GM23338 (cell line): ENCODE results near the gene NPHP4. TPM values are rescaled to one million over a fixed set of nuclear protein-coding genes. Genes with fewer than 3 reads are reported as not detected.

Source experiments
- ATAC-seq: fragments of 200-7000 bp; cut with Tn5 transposase; 3 replicates; pipeline ENCODE4 v1.9.1; 2020
- DNase-seq: peaks from one replicate; pipeline ENCODE4 v3.0.0-alpha.2; 2015; ENCODE audit warnings: low spot score
- H2AFZ ChIP-seq: fragments of 200-600 bp; sonication (generic); 2 replicates; pipeline ENCODE4 v1.8.0; 2016; ENCODE audit warnings: antibody characterized with exemption, mild to moderate bottlenecking, moderate library complexity
- H3F3A ChIP-seq: fragments of 200-600 bp; sonication (generic); replicated peaks from 2 replicates; pipeline ENCODE4 v1.8.0; 2017; ENCODE audit warnings: antibody characterized with exemption, mixed run types, low read depth
- H3K27ac ChIP-seq: fragments of 200-600 bp; sonication (generic); 2 replicates; pipeline ENCODE4 v1.6.1; 2016; ENCODE audit warnings: low read depth
- H3K27me3 ChIP-seq: fragments of 200-600 bp; sonication (generic); 2 replicates; pipeline ENCODE4 v1.8.0; 2016; ENCODE audit warnings: mild to moderate bottlenecking, mixed run types, moderate library complexity; ENCODE audit not compliant: insufficient read depth
- H3K36me3 ChIP-seq: fragments of 200-600 bp; sonication (generic); 2 replicates; pipeline ENCODE4 v1.8.0; 2016; ENCODE audit warnings: mild to moderate bottlenecking; ENCODE audit not compliant: insufficient read depth
- H3K4me1 ChIP-seq: fragments of 200-600 bp; sonication (generic); 2 replicates; pipeline ENCODE4 v1.8.0; 2016; ENCODE audit warnings: mild to moderate bottlenecking, moderate library complexity; ENCODE audit not compliant: insufficient read depth
- H3K4me2 ChIP-seq: fragments of 200-600 bp; sonication (generic); 2 replicates; pipeline ENCODE4 v1.7.1; 2017; ENCODE audit warnings: mixed run types
- H3K4me3 ChIP-seq: fragments of 200-600 bp; sonication (generic); 2 replicates; pipeline ENCODE4 v1.6.1; 2016; ENCODE audit warnings: mixed run types
- H3K79me2 ChIP-seq: fragments of 200-600 bp; sonication (generic); replicated peaks from 2 replicates; pipeline ENCODE4 v1.8.0; 2017; ENCODE audit warnings: mild to moderate bottlenecking; ENCODE audit not compliant: insufficient read depth
- H3K9me2 ChIP-seq: fragments of 200-600 bp; sonication (generic); 2 replicates; pipeline ENCODE4 v1.8.0; 2017; ENCODE audit not compliant: insufficient read depth
- H4K20me1 ChIP-seq: fragments of 200-600 bp; sonication (generic); replicated peaks from 2 replicates; pipeline ENCODE4 v1.8.0; 2017; ENCODE audit warnings: mild to moderate bottlenecking; ENCODE audit not compliant: insufficient read depth
- H3K27ac Mint-ChIP-seq: 2 replicates; pipeline ENCODE4 v1.8.0; 2020; ENCODE audit warnings: inconsistent platforms, mild to moderate bottlenecking, moderate library complexity, mixed read lengths
- H3K27me3 Mint-ChIP-seq: 3 replicates; pipeline ENCODE4 v1.8.0; 2022; ENCODE audit warnings: low read depth, mild to moderate bottlenecking, moderate library complexity, mixed read lengths, inconsistent platforms; ENCODE audit not compliant: insufficient read depth, poor library complexity
- H3K36me3 Mint-ChIP-seq: 3 replicates; pipeline ENCODE4 v1.8.0; 2021; ENCODE audit warnings: low read depth, mild to moderate bottlenecking, inconsistent platforms, moderate library complexity, mixed read lengths
- H3K4me1 Mint-ChIP-seq: 3 replicates; pipeline ENCODE4 v1.8.0; 2020; ENCODE audit warnings: mild to moderate bottlenecking, inconsistent platforms, mixed read lengths
- H3K4me3 Mint-ChIP-seq: 3 replicates; pipeline ENCODE4 v1.8.0; 2021; ENCODE audit warnings: moderate library complexity, mild to moderate bottlenecking, inconsistent platforms, mixed read lengths
- H3K9me3 Mint-ChIP-seq: 3 replicates; pipeline ENCODE4 v1.8.0; 2020; ENCODE audit warnings: moderate library complexity, mild to moderate bottlenecking, inconsistent platforms, mixed read lengths
- CREB1 ChIP-seq: fragments of 250-450 bp; sonication (Bioruptor Pico); IDR thresholded peaks from 2 replicates; pipeline ENCODE4 v1.5.0; 2020; ENCODE audit warnings: low read depth, mild to moderate bottlenecking, moderate library complexity
- ETS1 ChIP-seq: IDR thresholded peaks from 2 replicates; pipeline ENCODE4 v1.6.1; 2016; ENCODE audit warnings: antibody characterized with exemption
- EZH2 ChIP-seq: fragments of 200-600 bp; sonication (generic); IDR thresholded peaks from one replicate; pipeline ENCODE4 v1.8.0; 2017; ENCODE audit warnings: antibody characterized with exemption, mild to moderate bottlenecking, low read depth; ENCODE audit not compliant: unreplicated experiment
- EZH2phosphoT487 ChIP-seq: fragments of 200-600 bp; sonication (generic); IDR thresholded peaks from one replicate; pipeline ENCODE4 v1.8.1; 2018; ENCODE audit warnings: antibody characterized with exemption; ENCODE audit not compliant: unreplicated experiment
- JUNB ChIP-seq: IDR thresholded peaks from one replicate; pipeline ENCODE4 v1.6.1; 2016; ENCODE audit warnings: antibody characterized with exemption; ENCODE audit not compliant: unreplicated experiment
- NANOG ChIP-seq: IDR thresholded peaks from 2 replicates; pipeline ENCODE4 v1.6.1; 2016; ENCODE audit warnings: antibody characterized with exemption, borderline replicate concordance
- POLR2AphosphoS5 ChIP-seq: IDR thresholded peaks from 2 replicates; pipeline ENCODE4 v1.6.1; 2016; ENCODE audit warnings: antibody characterized with exemption, low read depth
- REST ChIP-seq: IDR thresholded peaks from one replicate; pipeline ENCODE4 v1.6.1; 2018; ENCODE audit warnings: antibody characterized with exemption; ENCODE audit not compliant: unreplicated experiment
- STAT1 ChIP-seq: IDR thresholded peaks from one replicate; pipeline ENCODE4 v1.6.1; 2016; ENCODE audit warnings: antibody characterized with exemption; ENCODE audit not compliant: unreplicated experiment
- ZNF114 ChIP-seq: fragments of 250-450 bp; sonication (Bioruptor Pico); IDR thresholded peaks from 2 replicates; pipeline ENCODE4 v1.5.0; 2020; ENCODE audit warnings: mild to moderate bottlenecking, moderate library complexity
- ZNF331 ChIP-seq: fragments of 250-450 bp; sonication (Bioruptor Pico); IDR thresholded peaks from 2 replicates; pipeline ENCODE4 v1.5.0; 2020; ENCODE audit warnings: low read depth, mild to moderate bottlenecking, moderate library complexity
- ZNF462 ChIP-seq: fragments of 250-450 bp; sonication (Bioruptor Pico); IDR thresholded peaks from 2 replicates; pipeline ENCODE4 v1.5.0; 2020; ENCODE audit warnings: mild to moderate bottlenecking, moderate library complexity
- polyA plus RNA-seq: library from polyadenylated mRNA; unstranded; fragments of >200 nt; fragmentation: Nextera tagmentation; extraction: Ambion mirVana; gene quantifications from 2 replicates; pipeline ENCODE4 v1.2.1, GENCODE V29; 2016
- total RNA-seq: library from RNA; depleted of rRNA; stranded (reverse); fragments of >200 nt; shearing (Covaris generic); gene quantifications from 2 replicates; pipeline ENCODE4 v1.2.3, GENCODE V29; 2014

NPHP4 gene
- total and polyA plus RNA-seq, 2 experiments from 2014 or later, result 2.5 to 12.4 TPM

- Mint-ChIP-seq H3K27me3 (peaks cover 17% of the 10 kb centered on the region), H3K36me3 (peaks cover 21% of the 10 kb centered on the region), H3K4me1 (peaks cover 12% of the 10 kb centered on the region), H3K4me3 (no peak overlapping the region), H3K27ac (no peak overlapping the region), H3K9me3 (peaks cover 17% of the 10 kb centered on the region; the same call in 2 of the 3 replicates)
- no peak overlapping the region for H3K4me3 ChIP-seq
- ATAC-seq, result no peak
- H3F3A ChIP-seq, result no peaks in the 10 kb centered on the region
- H3K4me1 ChIP-seq, result no peaks in the 10 kb centered on the region; the same call in 1 of the 2 replicates
- no peak for DNase-seq
- no peaks in the 10 kb centered on the region for H3K27me3 ChIP-seq
- no peak overlapping the region for H3K4me2 ChIP-seq
- TF ChIP-seq ETS1, result no peak
- no peak for TF ChIP-seq POLR2AphosphoS5
- no peak for TF ChIP-seq CREB1 (CRISPR knock-in tag)
- TF ChIP-seq EZH2, result no peak
- no peak for TF ChIP-seq JUNB
- no peak for TF ChIP-seq ZNF114
- TF ChIP-seq ZNF331 (CRISPR knock-in tag), result no peak
- TF ChIP-seq NANOG, result no peak
- H4K20me1 ChIP-seq, result no peaks in the 10 kb centered on the region; the same call in 1 of the 2 replicates
- no peaks in the 10 kb centered on the region for H3K36me3 ChIP-seq
- H3K27ac ChIP-seq, result no peak overlapping the region
- H3K9me2 ChIP-seq, result no peaks in the 10 kb centered on the region
- H2AFZ ChIP-seq, result no peak overlapping the region
- H3K79me2 ChIP-seq, result peaks cover 3% of the 10 kb centered on the region; the same call in 1 of the 2 replicates
These were observed 18.5 kb downstream of the NPHP4 start for GRCh38 chr1:5973771-5974170.

- H3K4me1 Mint-ChIP-seq, result peaks cover 12% of the 10 kb centered on the region
- H3K36me3 Mint-ChIP-seq, result peaks cover 5% of the 10 kb centered on the region
- Histone ChIP-seq H3K27me3 (no peaks in the 10 kb centered on the region), H3K79me2 (peaks cover 3% of the 10 kb centered on the region; the same call in 1 of the 2 replicates), H2AFZ (no peak overlapping the region), H3K9me2 (no peaks in the 10 kb centered on the region), H3K4me1 (no peaks in the 10 kb centered on the region; the same call in 1 of the 2 replicates), H3F3A (no peaks in the 10 kb centered on the region), H3K27ac (no peak overlapping the region), H3K36me3 (no peaks in the 10 kb centered on the region), H3K4me3 (no peak overlapping the region), H4K20me1 (peaks cover 2% of the 10 kb centered on the region; the same call in 1 of the 2 replicates), H3K4me2 (no peak overlapping the region)
- ATAC-seq (no peak), DNase-seq (no peak)
- H3K9me3 Mint-ChIP-seq, result peaks cover 4% of the 10 kb centered on the region; the same call in 1 of the 3 replicates
- H3K27ac Mint-ChIP-seq, result no peak overlapping the region
- no peak overlapping the region for H3K4me3 Mint-ChIP-seq
- H3K27me3 Mint-ChIP-seq, result peaks cover 13% of the 10 kb centered on the region
- TF ChIP-seq EZH2phosphoT487, result no peak
- TF ChIP-seq CREB1 (CRISPR knock-in tag), result no peak
- TF ChIP-seq ZNF114, result no peak
- no peak for TF ChIP-seq POLR2AphosphoS5
- TF ChIP-seq STAT1, result no peak
- TF ChIP-seq ZNF462 (CRISPR knock-in tag), result no peak
- TF ChIP-seq REST, result no peak
- TF ChIP-seq JUNB, result no peak
- no peak for TF ChIP-seq EZH2
These were observed 20.1 kb downstream of the NPHP4 start for GRCh38 chr1:5972198-5972520.
